HG03060 (cell line): ENCODE results near the gene ZNF300.
"Not testable (repeated sequence)": the region's sequence is repeated elsewhere in the genome, so short reads cannot be mapped to it uniquely, and the experiment has no call there.

ENCODE experiments used
- ATAC-seq: cut with Tn5 transposase; IDR thresholded peaks from one replicate; pipeline ENCODE4 v1.9.1; 2021; ENCODE audit warnings: low read depth, moderate number of reproducible peaks; ENCODE audit not compliant: unreplicated experiment

The ZNF300 gene

DNA sequence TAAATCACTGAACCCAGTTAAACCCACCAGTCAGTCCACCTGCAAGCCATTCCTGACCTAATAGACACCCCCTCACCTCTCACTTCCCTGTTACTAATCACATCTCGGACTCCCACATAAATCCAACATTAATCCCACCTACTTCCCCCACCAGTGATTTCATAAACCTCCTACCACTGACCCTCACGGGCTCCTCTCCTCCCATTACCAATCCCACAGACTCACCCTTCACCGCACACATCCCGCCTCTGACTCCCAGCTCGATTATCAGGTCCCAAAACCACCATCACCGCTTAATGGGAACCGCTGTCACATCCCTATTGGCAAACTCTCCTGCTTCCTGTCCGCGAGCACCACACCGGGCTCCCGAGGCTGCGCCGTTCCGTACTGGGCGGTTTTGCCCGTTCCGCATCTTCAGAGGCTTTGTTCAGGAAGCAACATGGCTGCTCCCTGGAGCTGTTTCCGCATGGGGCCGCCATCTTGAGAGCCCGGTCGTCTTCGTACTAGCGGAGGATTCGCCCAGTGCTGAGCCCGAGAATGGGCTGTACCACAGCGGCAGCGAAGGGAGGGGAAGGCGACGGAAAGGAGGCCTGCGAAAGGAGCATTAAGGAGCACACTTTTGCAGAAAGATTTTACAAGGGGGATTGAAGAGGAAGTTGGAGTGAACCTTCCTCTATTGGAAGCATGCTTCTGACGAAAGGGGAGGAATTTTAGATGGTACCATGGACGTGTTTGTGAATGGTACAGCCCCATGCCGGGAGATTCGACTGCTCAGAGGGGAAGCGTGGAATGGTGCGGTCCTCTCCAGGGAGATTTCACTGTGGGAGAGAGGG lies at the start of gene ZNF300:
TSS of gene ZNF300 (minus strand) at position 502 of the 833 bp plus-strand sequence. CDS start 1,825 bp downstream, outside the sequence.
- no peak for ATAC-seq

DNA sequence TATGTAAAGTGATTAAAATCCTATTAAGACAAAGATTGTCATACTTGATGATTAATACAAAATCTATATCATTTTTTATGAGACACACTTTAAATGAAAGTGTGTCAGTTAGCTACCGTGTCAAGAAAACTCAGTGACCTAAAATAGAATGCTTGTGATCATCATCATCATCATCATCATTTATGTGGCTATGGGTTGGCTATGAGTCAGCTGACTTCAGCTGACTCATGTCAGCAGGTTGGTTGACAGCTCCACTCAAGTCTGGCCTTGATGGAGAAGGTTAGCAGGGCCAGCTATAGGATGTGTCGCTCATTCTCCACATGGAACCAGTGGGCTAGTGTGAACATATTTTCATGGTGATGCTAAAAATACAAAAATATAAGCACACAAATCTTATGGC lies 43.8 kb upstream of the ZNF300 start:
- ATAC-seq = no peak

GRCh38 chr5:150946351-150946905 lies 41.6 kb upstream of the ZNF300 start:
- ATAC-seq = no peak

GRCh38 chr5:150945947-150946346 lies 41.2 kb upstream of the ZNF300 start:
- ATAC-seq = no peak

- ATAC-seq = no peak
Observed at GRCh38 chr5:150945486-150945885, 40.7 kb upstream of the ZNF300 start.

GRCh38 chr5:150931368-150931965 lies 26.7 kb upstream of the ZNF300 start:
- ATAC-seq = no peak

GRCh38 chr5:150918613-150919012 lies 13.8 kb upstream of the ZNF300 start:
- no peak for ATAC-seq

- no peak for ATAC-seq
Observed at GRCh38 chr5:150912312-150912814, 7.6 kb upstream of the ZNF300 start.

DNA sequence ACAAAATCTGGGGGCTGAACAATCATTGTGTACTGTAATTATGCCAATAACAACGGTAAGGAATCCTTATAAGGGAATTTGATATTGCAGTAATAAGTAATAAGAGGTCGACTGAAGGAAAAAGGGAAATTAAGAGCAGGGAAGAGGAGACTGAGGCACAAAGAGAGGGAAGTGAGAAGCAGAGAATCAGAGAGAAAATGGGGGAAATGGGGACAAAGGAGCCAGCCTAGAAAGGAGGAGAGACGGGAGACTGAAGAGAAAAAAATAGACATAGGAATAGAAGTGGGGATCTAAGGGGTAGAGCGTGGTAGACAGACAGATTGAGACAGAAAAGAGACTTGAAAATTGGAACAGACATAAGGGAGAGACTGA lies 518 bp upstream of the ZNF300 start:
- ATAC-seq = no peak

- no peak for ATAC-seq
Observed at GRCh38 chr5:150901446-150901845, 3.3 kb downstream of the ZNF300 start.

- no peak for ATAC-seq
Observed at GRCh38 chr5:150895431-150896428, 9.1 kb downstream of the ZNF300 start.

- no peak for ATAC-seq
Observed at GRCh38 chr5:150879358-150879757, 25.4 kb downstream of the ZNF300 start.

DNA sequence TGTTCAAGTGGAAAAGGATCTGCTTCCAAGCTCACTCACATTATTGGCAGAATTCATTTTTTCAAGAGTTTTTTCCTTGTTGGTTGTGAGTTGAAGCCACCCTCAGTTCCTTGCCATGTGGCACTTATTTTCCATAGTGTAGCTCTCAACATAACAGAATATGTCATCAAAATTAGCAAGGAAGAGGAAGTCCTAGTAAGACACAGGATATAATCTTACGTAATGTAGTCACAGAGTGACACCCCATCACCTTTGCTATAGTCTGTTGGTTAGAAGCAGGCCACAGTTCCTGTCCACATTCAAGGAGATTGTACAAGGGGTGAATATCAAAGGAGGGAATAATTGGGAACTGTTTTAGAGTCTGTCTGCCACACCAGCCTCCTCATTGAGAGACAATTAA lies 42.7 kb downstream of the ZNF300 start:
- no peak for ATAC-seq

DNA sequence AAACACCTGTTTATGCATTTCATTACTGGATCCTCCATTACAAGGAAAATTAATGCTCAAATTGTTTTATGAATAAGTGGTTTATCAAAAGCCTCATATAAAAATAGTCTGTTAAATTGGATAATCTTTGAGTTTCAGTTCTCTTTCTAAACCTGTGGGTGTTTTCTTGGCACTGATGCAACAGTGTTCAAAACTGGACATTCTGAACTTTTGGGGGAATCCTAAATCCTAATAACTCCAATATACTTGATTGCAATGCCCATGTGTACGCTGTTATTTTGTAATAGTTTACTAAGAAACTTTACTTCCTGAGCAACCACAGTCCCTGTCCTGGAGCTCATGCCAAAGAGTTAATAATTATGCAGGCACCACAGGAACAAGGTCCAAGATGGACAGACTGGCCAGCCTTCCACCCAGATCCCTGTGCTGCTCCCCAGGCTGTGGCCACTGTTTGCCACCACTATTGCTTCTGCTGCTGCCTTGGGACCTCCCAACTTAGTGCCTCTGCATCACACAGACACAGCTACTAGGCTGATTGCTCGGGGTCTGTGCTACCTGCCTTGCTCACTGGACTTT lies 44.4 kb downstream of the ZNF300 start:
- ATAC-seq = no peak

GRCh38 chr5:150856700-150857099 lies 48.1 kb downstream of the ZNF300 start:
- not testable (repeated sequence) for ATAC-seq

DNA sequence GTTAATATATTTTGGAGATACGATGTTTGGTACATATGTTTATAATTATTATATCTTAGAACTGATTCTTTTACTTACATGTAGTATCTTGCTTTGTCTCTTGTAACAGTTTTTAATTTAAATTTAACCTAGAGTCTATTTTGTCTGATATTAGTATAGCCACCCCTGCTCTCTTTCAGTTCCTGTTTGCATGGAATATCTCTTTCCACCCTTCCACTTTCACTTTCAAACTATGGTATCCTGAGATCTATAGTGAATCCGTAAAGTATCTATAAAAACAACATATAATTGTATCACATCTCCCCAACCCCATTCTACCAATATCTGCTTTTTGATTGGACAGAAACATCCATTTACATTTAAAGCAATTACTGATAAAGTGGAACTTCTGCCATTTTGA lies 51.2 kb downstream of the ZNF300 start:
- ATAC-seq = no peak

DNA sequence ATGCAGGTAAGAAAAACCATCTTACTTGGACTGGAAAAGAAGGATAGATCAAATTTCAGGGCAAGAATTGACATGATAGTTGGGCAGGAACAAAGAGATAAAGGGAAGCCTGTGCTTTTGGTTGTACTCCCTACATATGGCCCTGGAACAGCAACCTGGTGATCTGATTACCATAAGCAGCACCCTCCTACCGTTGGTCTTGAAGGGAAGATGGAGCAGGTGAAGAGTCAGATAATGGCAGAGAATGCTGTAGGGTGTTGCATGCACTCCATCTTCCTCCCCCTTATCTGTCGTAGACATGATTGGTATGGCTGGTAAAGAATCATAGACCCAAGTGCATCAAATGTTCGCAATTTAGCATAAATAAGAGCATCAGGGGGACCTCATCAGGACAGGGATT lies 53.7 kb downstream of the ZNF300 start:
- no peak for ATAC-seq

GRCh38 chr5:150848271-150848670 lies 56.5 kb downstream of the ZNF300 start:
- ATAC-seq = no peak

- ATAC-seq = no peak
Observed at GRCh38 chr5:150847334-150847695, 57.5 kb downstream of the ZNF300 start.

- ATAC-seq = peak; percentile 88
Observed at GRCh38 chr5:150846654-150847333, 58.0 kb downstream of the ZNF300 start.
